CD14-positive monocyte (primary cell): ENCODE measurements around the gene ZBTB32. TPM values are rescaled to one million over a fixed set of nuclear protein-coding genes. Genes with fewer than 3 reads are reported as not detected.
A peak's percentile ranks its signal among the peaks of the same experiment; 100 is the strongest.

Source experiments
- DNase-seq, 3 donors: peaks; one replicate each; pipeline ENCODE4 v3.0.0-alpha.2; 2011 to 2022
- H2AFZ ChIP-seq: 2 replicates; pipeline ENCODE4 v1.6.0; 2012; ENCODE audit warnings: mild to moderate bottlenecking, low read depth, low read length, inconsistent platforms; ENCODE audit not compliant: insufficient read depth, poor library complexity, severe bottlenecking
- H3K27ac ChIP-seq, 2 donors: 1 replicate in 1 of 2; 2 replicates in 1 of 2; pipeline ENCODE4 v1.5.1; 2012 to 2013; ENCODE audit warnings: low read length in 2 of 2, control low read depth in 1 of 2, inconsistent platforms in 1 of 2, low read depth in 1 of 2, mild to moderate bottlenecking in 1 of 2
- H3K27me3 ChIP-seq, 2 donors: one replicate each; pipeline versions ENCODE4 v1.6.0 to v1.6.1; 2011 to 2013; ENCODE audit warnings: low read length in 2 of 2; ENCODE audit not compliant: control insufficient read depth in 2 of 2, insufficient read depth in 2 of 2
- H3K36me3 ChIP-seq, 2 donors: replicated peaks in 1 of 2; 1 replicate in 1 of 2; 2 replicates in 1 of 2; pipeline versions ENCODE4 v1.5.1 to v1.6.1; 2012 to 2013; ENCODE audit warnings: low read length in 2 of 2, control low read depth in 1 of 2, inconsistent platforms in 1 of 2, mild to moderate bottlenecking in 1 of 2; ENCODE audit not compliant: insufficient read depth in 2 of 2, control insufficient read depth in 1 of 2
- H3K4me1 ChIP-seq, 2 donors: 1 replicate in 1 of 2; 2 replicates in 1 of 2; pipeline versions ENCODE4 v1.5.1 to v1.6.1; 2012 to 2013; ENCODE audit warnings: low read length in 2 of 2, control low read depth in 1 of 2, inconsistent platforms in 1 of 2, mild to moderate bottlenecking in 1 of 2, moderate library complexity in 1 of 2; ENCODE audit not compliant: insufficient read depth in 2 of 2, control insufficient read depth in 1 of 2
- H3K4me2 ChIP-seq: replicated peaks from 2 replicates; pipeline ENCODE3; 2012; ENCODE audit warnings: low read length, moderate library complexity, mild to moderate bottlenecking; ENCODE audit not compliant: poor library complexity, severe bottlenecking; ENCODE audit errors: extremely low read depth
- H3K4me3 ChIP-seq, 3 experiments: fragments of 200-600 bp in 1 of 3; sonication (generic) in 1 of 3; replicated peaks in 1 of 3; 1 replicate in 2 of 3; 2 replicates in 1 of 3; pipeline ENCODE4 v1.5.1; 2011 to 2013; ENCODE audit warnings: low read length in 3 of 3, mild to moderate bottlenecking in 3 of 3, control low read depth in 2 of 3, low read depth in 2 of 3, inconsistent platforms in 1 of 3, moderate library complexity in 1 of 3
- H3K79me2 ChIP-seq: 2 replicates; pipeline ENCODE4 v1.6.0; 2012; ENCODE audit warnings: mild to moderate bottlenecking, control low read depth, inconsistent platforms, low read length, moderate library complexity; ENCODE audit not compliant: insufficient read depth
- H3K9ac ChIP-seq: 2 replicates; pipeline ENCODE4 v1.6.0; 2017; ENCODE audit warnings: low read length, mild to moderate bottlenecking; ENCODE audit not compliant: insufficient read depth, poor library complexity, severe bottlenecking
- H3K9me3 ChIP-seq, 2 donors: replicated peaks in 1 of 2; 1 replicate in 1 of 2; 2 replicates in 1 of 2; pipeline versions ENCODE4 v1.5.1 to v1.6.1; 2012 to 2013; ENCODE audit warnings: low read length in 2 of 2, control low read depth in 1 of 2; ENCODE audit not compliant: control insufficient read depth in 1 of 2, insufficient read depth in 1 of 2
- H4K20me1 ChIP-seq: 2 replicates; pipeline ENCODE4 v1.6.0; 2012; ENCODE audit warnings: mild to moderate bottlenecking, low read length, control low read depth, moderate library complexity; ENCODE audit not compliant: insufficient read depth
- H3K27ac Mint-ChIP-seq, 7 donors: one replicate each; pipeline ENCODE4 v1.8.0; 2020; ENCODE audit warnings: mild to moderate bottlenecking in 7 of 7, mixed read lengths in 7 of 7, moderate library complexity in 6 of 7, inconsistent platforms in 2 of 7
- H3K27me3 Mint-ChIP-seq, 3 donors: one replicate each; pipeline ENCODE4 v1.8.0; 2021 to 2022; ENCODE audit warnings: low read depth in 3 of 3, mild to moderate bottlenecking in 3 of 3, mixed read lengths in 3 of 3, moderate library complexity in 3 of 3, inconsistent platforms in 1 of 3
- H3K36me3 Mint-ChIP-seq, 2 donors: one replicate each; pipeline ENCODE4 v1.8.0; 2020; ENCODE audit warnings: mixed read lengths in 2 of 2, inconsistent platforms in 1 of 2, mild to moderate bottlenecking in 1 of 2
- H3K4me1 Mint-ChIP-seq: one replicate; pipeline ENCODE4 v1.8.0; 2020; ENCODE audit warnings: mild to moderate bottlenecking, mixed read lengths
- H3K4me3 Mint-ChIP-seq, 2 donors: one replicate each; pipeline ENCODE4 v1.8.0; 2020; ENCODE audit warnings: mild to moderate bottlenecking in 2 of 2, mixed read lengths in 2 of 2, moderate library complexity in 1 of 2
- H3K9me3 Mint-ChIP-seq, 7 donors: one replicate each; pipeline ENCODE4 v1.8.0; 2020 to 2022; ENCODE audit warnings: mixed read lengths in 7 of 7, mild to moderate bottlenecking in 6 of 7, moderate library complexity in 6 of 7, inconsistent platforms in 2 of 7
- CTCF ChIP-seq: fragments of 200-600 bp; IDR thresholded peaks from one replicate; pipeline ENCODE4 v1.8.0; 2022; ENCODE audit warnings: antibody characterized with exemption, mild to moderate bottlenecking
- WGBS: methylation state at CpG from one replicate; pipeline ENCODE4 v1.1.5; 2013; ENCODE audit warnings: missing lambda C conversion rate; ENCODE audit not compliant: insufficient coverage; 5-methylcytosine and 5-hydroxymethylcytosine counted together
- intact Hi-C, 2 donors: fragments of 100-400 bp; cut with micrococcal nuclease; formaldehyde crosslinking; loops; one replicate each; pipeline versions ENCODE4 v1.15.0 to v1.15.1; 2023
- polyA plus RNA-seq, 3 donors: library from polyadenylated mRNA; depleted of rRNA in 1 of 3; unstranded in 2 of 3; stranded (reverse) in 1 of 3; fragments of 300-500 nt in 2 of 3; fragments of >200 nt in 1 of 3; fragmentation: Illumina TruSeq in 2 of 3; gene quantifications; 1 replicate in 2 of 3; 2 replicates in 1 of 3; pipeline ENCODE4 v1.2.3, GENCODE V29; 2012 to 2021

Gene ZBTB32
- polyA plus RNA-seq, 3 donors, result 0.05 TPM; not detected in 2

GRCh38 chr19:35696835-35697234, 7.5 kb upstream of the ZBTB32 start:
- Mint-ChIP-seq H3K27me3 (peaks cover 8 to 14% (median 12%) of the 10 kb centered on the region in 3 donors), H3K4me1 (peaks cover 1% of the 10 kb centered on the region), H3K27ac (no peak overlapping the region), H3K4me3 (no peak overlapping the region), H3K9me3 (peaks cover 0 to 2% (median 0%) of the 10 kb centered on the region in 7 donors), H3K36me3 (no peaks in the 10 kb centered on the region)
- intact Hi-C loops, result no loop called here
- Histone ChIP-seq H2AFZ (no peak overlapping the region), H3K4me1 (peaks cover 1 to 3% of the 10 kb centered on the region in 2 donors), H3K27ac (no peak overlapping the region), H3K79me2 (no peaks in the 10 kb centered on the region), H3K36me3 (no peaks in the 10 kb centered on the region), H3K9ac (no peak overlapping the region), H3K9me3 (no peaks in the 10 kb centered on the region), H3K27me3 (no peaks in the 10 kb centered on the region), H3K4me2 (no peak overlapping the region), H3K4me3 (no peak overlapping the region), H4K20me1 (no peaks in the 10 kb centered on the region)
- no peak for TF ChIP-seq CTCF
- 81% methylated on average over 4 of the region's 4 CpGs for WGBS
- DNase-seq, result no peak

- peak overlapping the region; percentile 38 for H3K9ac ChIP-seq
- under 1% methylated on average over 47 of the region's 50 CpGs for WGBS
- peaks cover 0 to 12% (median 3%) of the 10 kb centered on the region in 7 donors for H3K9me3 Mint-ChIP-seq
- intact Hi-C loops, result no loop called here
- peaks cover 9% of the 10 kb centered on the region for H3K4me1 Mint-ChIP-seq
- DNase-seq, result peak; percentile 84 to 89 (median 85)
- peak overlapping the region; percentile 87 for H2AFZ ChIP-seq
- H3K36me3 ChIP-seq, result no peaks in the 10 kb centered on the region
- peaks cover 12 to 13% of the 10 kb centered on the region in 2 donors for H3K4me1 ChIP-seq
- H3K36me3 Mint-ChIP-seq, result peaks cover 0 to 4% of the 10 kb centered on the region in 2 donors
- H3K27me3 ChIP-seq, result peaks cover 0 to 23% of the 10 kb centered on the region in 2 donors
- H3K79me2 ChIP-seq, result no peaks in the 10 kb centered on the region
- no peaks in the 10 kb centered on the region for H4K20me1 ChIP-seq
- no peak for TF ChIP-seq CTCF
- H3K9me3 ChIP-seq, result no peaks in the 10 kb centered on the region
- H3K27ac ChIP-seq, result no peak overlapping the region
- peaks cover 29 to 37% (median 33%) of the 10 kb centered on the region in 3 donors for H3K27me3 Mint-ChIP-seq
- H3K4me3 ChIP-seq, result peak overlapping the region; percentile 17 to 78 (median 50)
- H3K4me3 Mint-ChIP-seq, result peak overlapping the region; percentile 85 to 99
- peak overlapping the region; percentile 92 for H3K4me2 ChIP-seq
- H3K27ac Mint-ChIP-seq, result peak overlapping the region in 4 of 7 donors; percentile 53 to 87 (median 58)
Measured at GRCh38 chr19:35702223-35703012, 1.9 kb upstream of the ZBTB32 start.
